ENCODE data around the gene KLHL3. TPM values are rescaled to one million over a fixed set of nuclear protein-coding genes. Genes with fewer than 3 reads are reported as not detected.

Gene KLHL3
- total RNA-seq, 4 donors from 2014 or later: 0.46 to 4.6 (median 1.7) TPM

DNA sequence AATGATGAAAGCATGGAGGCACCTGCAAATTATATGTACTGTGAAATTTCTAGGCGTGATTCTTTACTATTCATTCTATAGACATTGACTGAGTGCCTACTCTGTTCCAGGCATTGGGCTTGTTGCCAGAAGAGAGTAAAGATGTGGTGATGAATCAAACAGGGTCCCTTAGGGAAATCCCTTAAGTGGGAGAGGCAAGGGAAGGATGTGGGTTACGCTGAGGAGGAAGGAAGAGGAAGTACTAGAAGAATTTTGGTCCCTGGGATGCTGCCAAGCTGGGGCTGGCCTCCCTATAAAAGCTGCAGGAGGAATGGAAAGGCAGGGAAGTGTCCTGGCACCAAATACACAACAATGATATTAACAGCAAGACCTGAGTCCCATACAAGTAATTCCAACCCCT, 160.0 kb downstream of the KLHL3 start:
- TF ChIP-seq POLR2A (IDR thresholded peaks at IDR 0.05): no peak
- TF ChIP-seq, protein P1, sequence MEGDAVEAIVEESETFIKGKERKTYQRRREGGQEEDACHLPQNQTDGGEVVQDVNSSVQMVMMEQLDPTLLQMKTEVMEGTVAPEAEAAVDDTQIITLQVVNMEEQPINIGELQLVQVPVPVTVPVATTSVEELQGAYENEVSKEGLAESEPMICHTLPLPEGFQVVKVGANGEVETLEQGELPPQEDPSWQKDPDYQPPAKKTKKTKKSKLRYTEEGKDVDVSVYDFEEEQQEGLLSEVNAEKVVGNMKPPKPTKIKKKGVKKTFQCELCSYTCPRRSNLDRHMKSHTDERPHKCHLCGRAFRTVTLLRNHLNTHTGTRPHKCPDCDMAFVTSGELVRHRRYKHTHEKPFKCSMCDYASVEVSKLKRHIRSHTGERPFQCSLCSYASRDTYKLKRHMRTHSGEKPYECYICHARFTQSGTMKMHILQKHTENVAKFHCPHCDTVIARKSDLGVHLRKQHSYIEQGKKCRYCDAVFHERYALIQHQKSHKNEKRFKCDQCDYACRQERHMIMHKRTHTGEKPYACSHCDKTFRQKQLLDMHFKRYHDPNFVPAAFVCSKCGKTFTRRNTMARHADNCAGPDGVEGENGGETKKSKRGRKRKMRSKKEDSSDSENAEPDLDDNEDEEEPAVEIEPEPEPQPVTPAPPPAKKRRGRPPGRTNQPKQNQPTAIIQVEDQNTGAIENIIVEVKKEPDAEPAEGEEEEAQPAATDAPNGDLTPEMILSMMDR (IDR thresholded peaks at IDR 0.05 in 4 of 5, conservative IDR thresholded peaks at IDR 0.05 in 1 of 5): no peak
- no peaks in the 10 kb centered on the region for H3K27me3 ChIP-seq
- H3K27ac ChIP-seq: no peak overlapping the region
- no peaks in the 10 kb centered on the region for H3K36me3 ChIP-seq
- DNase-seq: no peak
- no peak overlapping the region for H3K4me3 ChIP-seq
- no peaks in the 10 kb centered on the region for H3K4me1 ChIP-seq
- intact Hi-C loops (cut with DNase I; ENCODE audit: low total_unique reads) (no loop called here), in situ Hi-C loops (cut with MboI; ENCODE audit: low sequenced_read_pairs in 4 of 4) (no loop called here)
- no peak for ATAC-seq
- no peaks in the 10 kb centered on the region for H3K9me3 ChIP-seq

DNA sequence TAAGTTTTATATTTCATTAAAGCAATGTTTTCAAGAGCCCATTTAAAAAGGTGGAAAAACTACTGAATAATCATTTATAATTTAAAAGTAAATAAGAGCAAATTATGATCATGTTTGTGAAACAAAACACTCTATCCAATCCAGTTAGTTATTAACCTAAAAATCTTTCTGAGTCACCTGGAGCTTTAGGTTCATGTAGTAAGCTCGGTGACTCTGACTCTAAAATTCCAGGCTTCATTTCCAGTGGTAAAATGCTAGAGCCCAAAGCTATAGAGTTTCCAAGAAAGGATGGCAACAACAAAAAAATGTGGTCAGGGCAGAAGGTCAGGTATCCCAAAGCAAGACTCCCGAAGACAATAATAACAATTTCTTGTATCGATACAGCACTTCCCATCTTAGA, 160.7 kb downstream of the KLHL3 start:
- in situ Hi-C loops (cut with MboI; ENCODE audit: low sequenced_read_pairs in 4 of 4) (no loop called here), intact Hi-C loops (cut with DNase I; ENCODE audit: low total_unique reads) (no loop called here)
- Histone ChIP-seq H3K27ac (no peak overlapping the region), H3K36me3 (no peaks in the 10 kb centered on the region), H3K4me1 (no peaks in the 10 kb centered on the region), H3K9me3 (no peaks in the 10 kb centered on the region), H3K27me3 (no peaks in the 10 kb centered on the region), H3K4me3 (no peak overlapping the region)
- ATAC-seq (no peak), DNase-seq (no peak)
- no peak for TF ChIP-seq POLR2A (IDR thresholded peaks at IDR 0.05)
- TF ChIP-seq, protein P1 (IDR thresholded peaks at IDR 0.05 in 4 of 5, conservative IDR thresholded peaks at IDR 0.05 in 1 of 5): no peak

DNA sequence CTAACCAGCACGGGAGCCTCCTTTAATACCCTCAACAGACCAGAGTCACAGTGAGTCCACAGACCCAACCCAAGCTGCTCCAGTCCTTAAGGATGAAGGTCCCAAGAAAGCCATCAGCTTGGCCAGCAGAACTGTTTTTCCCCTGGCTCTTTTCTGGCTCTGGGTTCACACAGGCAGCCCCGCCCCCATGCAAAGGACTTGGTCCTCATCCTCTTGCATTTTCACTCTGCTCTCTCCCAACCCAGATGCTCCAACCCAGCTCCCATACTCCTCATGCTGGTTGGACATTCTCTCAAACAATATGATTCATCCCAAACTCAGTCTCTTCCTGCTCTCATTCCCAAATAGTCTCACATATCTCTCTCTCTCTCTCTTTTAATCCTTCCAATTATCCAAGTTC, 162.5 kb downstream of the KLHL3 start:
- DNase-seq: no peak
- no peak overlapping the region for H3K27ac ChIP-seq

DNA sequence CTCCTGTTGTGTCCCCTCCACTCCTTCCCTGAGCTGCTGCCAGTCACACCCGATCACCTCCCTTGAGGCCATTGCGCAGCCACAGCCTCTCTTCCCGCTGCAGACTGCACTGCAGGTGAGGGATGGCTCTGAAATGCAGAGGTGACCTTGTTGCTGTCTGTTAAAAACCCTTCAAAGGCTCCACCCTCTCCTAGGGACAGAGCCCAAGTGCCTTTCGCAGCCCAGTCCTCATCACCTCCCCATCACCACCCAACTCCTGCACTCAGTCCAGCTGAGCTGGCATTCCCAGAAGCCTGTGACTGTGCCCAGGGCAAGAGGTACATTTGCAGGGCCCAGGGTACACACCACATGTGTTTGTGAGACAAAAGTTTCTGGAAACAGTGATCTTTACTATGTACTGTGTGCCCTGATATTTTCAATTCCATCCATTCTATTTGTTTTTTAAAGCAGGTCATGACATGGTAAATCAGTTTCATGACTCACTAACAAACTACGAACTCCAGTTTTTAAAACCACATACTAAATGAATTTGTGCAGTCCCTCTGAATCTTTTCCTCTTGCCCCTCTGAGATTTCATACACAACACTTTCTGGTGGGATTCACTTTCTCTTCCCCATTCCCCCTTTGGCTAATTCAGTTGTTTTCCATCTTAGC, 163.7 kb downstream of the KLHL3 start:
- no peaks in the 10 kb centered on the region for H3K36me3 ChIP-seq
- TF ChIP-seq POLR2A (IDR thresholded peaks at IDR 0.05): no peak
- TF ChIP-seq, protein P1 (IDR thresholded peaks at IDR 0.05 in 4 of 5, conservative IDR thresholded peaks at IDR 0.05 in 1 of 5): no peak
- DNase-seq: no peak
- no peaks in the 10 kb centered on the region for H3K4me1 ChIP-seq
- H3K9me3 ChIP-seq: no peaks in the 10 kb centered on the region
- in situ Hi-C loops (cut with MboI; ENCODE audit: low sequenced_read_pairs in 4 of 4) (no loop called here), intact Hi-C loops (cut with DNase I; ENCODE audit: low total_unique reads) (no loop called here)
- ATAC-seq: no peak
- H3K27me3 ChIP-seq: no peaks in the 10 kb centered on the region
- H3K27ac ChIP-seq: no peak overlapping the region
- no peak overlapping the region for H3K4me3 ChIP-seq

More for the DNA sequence above, 162.5 kb downstream of the KLHL3 start:
- intact Hi-C loops (cut with DNase I; ENCODE audit: low total_unique reads) (no loop called here), in situ Hi-C loops (cut with MboI; ENCODE audit: low sequenced_read_pairs in 4 of 4) (no loop called here)
- Histone ChIP-seq H3K4me1 (no peaks in the 10 kb centered on the region), H3K27me3 (no peaks in the 10 kb centered on the region), H3K4me3 (no peak overlapping the region), H3K36me3 (no peaks in the 10 kb centered on the region), H3K9me3 (no peaks in the 10 kb centered on the region)
- TF ChIP-seq POLR2A (IDR thresholded peaks at IDR 0.05): no peak
- TF ChIP-seq, protein P1 (IDR thresholded peaks at IDR 0.05 in 4 of 5, conservative IDR thresholded peaks at IDR 0.05 in 1 of 5): no peak
- ATAC-seq: no peak

DNA sequence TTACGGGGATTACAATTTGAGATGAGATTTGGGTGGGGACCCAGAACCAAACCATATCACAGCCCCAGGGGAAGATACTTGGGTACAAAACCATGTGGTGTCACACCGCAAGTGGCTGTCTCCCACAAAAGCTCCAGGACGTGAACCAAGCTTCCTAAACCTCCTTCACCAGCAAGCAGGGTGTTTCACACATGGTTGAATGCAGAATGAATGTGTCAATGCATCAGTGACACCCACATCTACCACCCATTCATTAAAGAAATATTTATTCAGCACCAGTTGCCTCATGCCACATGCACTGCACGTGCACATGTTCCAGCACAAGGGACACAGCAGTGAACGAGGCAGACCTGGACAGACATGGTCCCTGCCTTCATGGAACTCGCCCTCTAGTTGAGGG, 165.8 kb downstream of the KLHL3 start:
- H3K4me1 ChIP-seq: no peaks in the 10 kb centered on the region
- H3K27me3 ChIP-seq: no peaks in the 10 kb centered on the region
- DNase-seq (no peak), ATAC-seq (no peak)
- no peaks in the 10 kb centered on the region for H3K9me3 ChIP-seq
- no peak for TF ChIP-seq POLR2A (IDR thresholded peaks at IDR 0.05)
- TF ChIP-seq, protein P1 (IDR thresholded peaks at IDR 0.05 in 4 of 5, conservative IDR thresholded peaks at IDR 0.05 in 1 of 5): no peak
- no peak overlapping the region for H3K27ac ChIP-seq
- in situ Hi-C loops (cut with MboI; ENCODE audit: low sequenced_read_pairs in 4 of 4): no loop called here
- H3K36me3 ChIP-seq: no peaks in the 10 kb centered on the region
- intact Hi-C loops (cut with DNase I; ENCODE audit: low total_unique reads): no loop called here
- H3K4me3 ChIP-seq: no peak overlapping the region
